ENCODE data around the gene PIANP. TPM values are rescaled to one million over a fixed set of nuclear protein-coding genes. Genes with fewer than 3 reads are reported as not detected.
A peak's percentile ranks its signal among the peaks of the same experiment; 100 is the strongest.

PIANP gene
- total RNA-seq, 2 experiments from 2014 or later: 0.17 to 0.44 TPM

DNA sequence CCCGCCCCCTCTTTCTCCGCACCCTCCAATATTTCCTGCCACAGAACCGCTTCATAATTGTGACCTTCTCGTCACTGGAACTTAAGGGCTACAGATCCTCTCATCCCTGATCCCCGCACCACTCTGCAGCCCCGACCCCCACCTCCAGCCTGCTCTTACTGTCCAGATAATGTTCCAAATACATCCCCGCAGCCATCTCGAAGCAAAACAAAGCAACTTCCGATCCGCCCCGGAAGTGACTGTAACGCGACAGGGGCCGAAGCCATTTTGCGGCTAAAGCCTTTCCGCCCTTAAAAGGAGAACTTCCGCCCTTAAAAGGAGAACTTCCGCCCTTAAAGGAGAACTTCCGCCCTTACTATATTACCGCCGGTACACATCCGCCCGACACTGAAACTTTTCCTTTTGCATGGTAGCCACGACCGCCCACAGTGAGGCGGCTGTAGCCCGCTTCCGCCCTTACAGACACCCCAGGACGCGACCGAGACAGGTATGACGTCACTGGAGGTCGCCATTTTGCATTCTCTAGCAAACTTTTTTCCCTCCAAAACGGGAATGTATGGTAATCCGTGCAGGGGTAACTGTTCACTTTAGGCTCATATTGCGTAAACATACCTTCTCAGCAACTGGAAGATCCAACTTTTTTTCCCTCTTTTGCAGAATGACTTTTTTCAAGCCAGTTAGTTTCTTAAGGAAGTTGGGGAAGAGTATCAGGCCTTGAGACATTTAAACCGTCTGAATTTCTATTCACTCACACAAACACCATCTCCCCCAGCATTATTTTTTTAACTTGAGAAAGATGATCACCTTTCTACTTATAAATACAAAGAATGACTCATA lies 37.5 kb downstream of the PIANP start, which contains the start of gene ING4:
TSS of gene ING4 (minus strand) at position 214 of the 837 bp plus-strand sequence. CDS start at position 196, 18 bp downstream.
- Mint-ChIP-seq H3K27me3 (no peaks in the 10 kb centered on the region), H3K4me3 (peak within 1 kb of the TSS; percentile 91), H3K36me3 (peaks cover 12% of the 10 kb centered on the region), H3K4me1 (ENCODE audit: low read depth) (peaks cover 22% of the 10 kb centered on the region), H3K9me3 (no peaks in the 10 kb centered on the region), H3K27ac (peak within 1 kb of the TSS; percentile 83)
- peak; percentile 98 for DNase-seq
- ChIA-PET POLR2A (no interaction called here), CTCF (interaction anchor here (0.6 to 1.8 kb wide), 2 partner anchors 26 to 117 kb away, joined by 3 to 7 read pairs; partner anchors contain the start of gene ZNF384)
- intact Hi-C loops (cut with micrococcal nuclease): loop anchor here (1.0 to 2.0 kb wide), 6 partner anchors 26 to 189 kb away; partner anchors contain the start of genes COPS7A, MRPL51, USP5 and ZNF384

DNA sequence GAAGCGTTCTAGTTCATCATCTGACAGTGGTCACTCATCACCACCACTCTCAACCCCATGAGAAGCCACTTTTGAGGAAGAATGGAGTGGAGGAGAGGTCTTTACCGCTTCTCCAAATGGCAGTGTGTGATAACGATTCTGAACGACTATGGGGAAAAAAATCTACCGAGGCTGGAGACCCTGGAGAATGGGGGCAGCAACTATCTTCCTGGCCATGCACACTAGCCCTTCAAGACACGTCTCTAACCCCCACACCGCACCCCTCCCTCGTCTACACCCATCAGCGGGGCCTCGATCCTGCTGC lies 38.1 kb downstream of the PIANP start:
- Mint-ChIP-seq H3K4me3 (peak overlapping the region; percentile 91), H3K36me3 (peaks cover 6% of the 10 kb centered on the region), H3K27me3 (no peaks in the 10 kb centered on the region), H3K27ac (peak overlapping the region; percentile 83), H3K4me1 (ENCODE audit: low read depth) (peaks cover 22% of the 10 kb centered on the region), H3K9me3 (no peaks in the 10 kb centered on the region)
- intact Hi-C loops (cut with micrococcal nuclease): loop anchor here (2.0 kb wide), 1 partner anchor 30 kb away; no protein-coding TSS in a partner anchor
- DNase-seq: no peak
- POLR2A ChIA-PET: no interaction called here
- CTCF ChIA-PET: no interaction called here

DNA sequence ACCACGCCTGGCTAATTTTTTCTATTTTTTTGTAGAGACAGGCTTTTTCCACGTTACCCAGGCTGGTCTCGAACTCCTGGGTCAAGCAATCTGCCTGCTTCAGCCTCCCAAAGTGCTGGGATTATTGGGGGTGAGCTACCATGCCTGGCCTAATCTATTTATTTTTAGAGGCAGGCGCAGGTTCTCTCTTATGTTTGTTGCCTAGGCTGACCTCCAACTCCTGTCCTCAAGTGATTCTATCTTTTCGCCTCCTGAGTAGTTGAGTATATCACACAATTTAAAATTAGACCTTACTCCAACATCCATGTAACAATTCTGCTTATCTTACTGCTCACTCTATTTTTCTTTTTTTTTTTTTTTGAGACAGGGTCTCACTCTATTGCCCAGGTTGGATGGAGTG lies 46.6 kb downstream of the PIANP start:
- no peak overlapping the region for H3K27ac Mint-ChIP-seq
- H3K4me1 Mint-ChIP-seq (ENCODE audit: low read depth): peaks cover 4% of the 10 kb centered on the region
- CTCF ChIA-PET: no interaction called here
- no peaks in the 10 kb centered on the region for H3K27me3 Mint-ChIP-seq
- DNase-seq: no peak
- peaks cover 23% of the 10 kb centered on the region for H3K36me3 Mint-ChIP-seq
- no peaks in the 10 kb centered on the region for H3K9me3 Mint-ChIP-seq
- intact Hi-C loops (cut with micrococcal nuclease): no loop called here
- POLR2A ChIA-PET: no interaction called here
- H3K4me3 Mint-ChIP-seq: no peak overlapping the region

DNA sequence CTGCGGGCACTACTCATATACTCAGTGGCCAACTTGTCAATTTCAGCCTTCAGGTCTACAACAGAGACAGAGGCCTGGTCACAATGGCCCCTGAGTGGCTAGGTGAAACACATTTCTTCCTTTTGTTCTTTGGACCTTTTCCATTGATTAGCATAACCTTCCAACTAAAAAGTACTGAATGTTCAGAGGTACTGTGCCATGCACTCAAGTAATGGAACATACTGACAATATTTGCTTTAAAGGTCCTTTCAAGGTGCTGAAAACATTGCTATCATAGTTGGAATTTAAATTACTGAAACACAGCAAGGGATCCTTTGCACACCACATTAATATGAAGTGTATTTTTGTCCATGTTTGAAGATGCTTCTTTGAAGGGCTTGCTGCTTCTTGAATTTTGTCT lies 47.3 kb downstream of the PIANP start:
- Mint-ChIP-seq H3K4me1 (ENCODE audit: low read depth) (no peaks in the 10 kb centered on the region), H3K4me3 (no peak overlapping the region), H3K27me3 (no peaks in the 10 kb centered on the region), H3K36me3 (peaks cover 24% of the 10 kb centered on the region), H3K27ac (no peak overlapping the region), H3K9me3 (no peaks in the 10 kb centered on the region)
- ChIA-PET CTCF (interaction anchor here (0.6 kb wide), 1 partner anchor 183 kb away, joined by 3 read pairs; no protein-coding TSS in a partner anchor), POLR2A (no interaction called here)
- no peak for DNase-seq
- intact Hi-C loops (cut with micrococcal nuclease): no loop called here

DNA sequence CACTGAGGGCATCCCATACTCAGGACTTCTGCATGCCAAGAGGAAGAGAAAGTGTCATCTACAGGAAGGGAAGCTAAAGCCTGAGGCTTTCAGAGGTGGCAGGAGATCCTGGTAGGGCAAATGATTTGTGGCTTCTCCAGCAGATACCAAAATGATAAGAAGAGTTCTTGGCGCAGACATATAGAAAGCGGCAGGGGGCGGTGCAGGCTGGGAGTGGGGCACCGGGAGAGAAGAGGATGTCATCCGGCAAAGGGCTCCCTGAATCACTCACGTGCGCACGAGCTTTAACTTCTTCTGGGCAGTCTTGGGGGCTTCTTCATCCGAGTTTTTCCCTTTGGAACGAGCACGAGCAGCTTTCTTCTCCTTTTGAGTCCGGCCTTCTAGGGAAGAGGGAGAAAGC lies 48.2 kb downstream of the PIANP start:
- Mint-ChIP-seq H3K4me3 (no peak overlapping the region), H3K4me1 (ENCODE audit: low read depth) (no peaks in the 10 kb centered on the region), H3K36me3 (peaks cover 30% of the 10 kb centered on the region), H3K27me3 (no peaks in the 10 kb centered on the region), H3K9me3 (no peaks in the 10 kb centered on the region), H3K27ac (no peak overlapping the region)
- DNase-seq: no peak
- POLR2A ChIA-PET: no interaction called here
- intact Hi-C loops (cut with micrococcal nuclease): no loop called here
- CTCF ChIA-PET: interaction anchor here (0.6 to 1.3 kb wide), 2 partner anchors 27 to 184 kb away, joined by 3 read pairs; no protein-coding TSS in a partner anchor

DNA sequence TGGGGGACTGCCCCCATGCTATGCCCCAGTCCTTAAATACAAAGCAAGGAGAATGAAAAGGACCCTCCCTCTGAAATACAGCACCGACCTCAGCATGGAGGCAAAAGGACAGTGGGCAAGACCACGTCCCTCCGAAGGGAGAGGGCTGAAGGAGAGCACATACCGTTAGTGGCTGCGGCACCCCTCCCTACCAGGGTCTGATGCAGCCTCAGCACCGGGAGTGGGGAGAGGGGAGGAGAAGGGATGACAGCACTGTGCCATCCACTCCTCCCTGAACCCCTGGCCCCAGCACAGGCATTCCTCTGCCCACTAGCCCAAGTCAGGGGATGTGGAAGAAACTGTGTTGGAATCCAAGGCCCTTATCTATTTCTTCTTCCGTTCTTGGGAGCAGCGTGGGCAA lies 49.8 kb downstream of the PIANP start:
- ChIA-PET POLR2A (no interaction called here), CTCF (no interaction called here)
- Mint-ChIP-seq H3K27me3 (no peaks in the 10 kb centered on the region), H3K27ac (no peak overlapping the region), H3K4me3 (no peak overlapping the region), H3K9me3 (no peaks in the 10 kb centered on the region), H3K36me3 (peaks cover 34% of the 10 kb centered on the region), H3K4me1 (ENCODE audit: low read depth) (peaks cover 5% of the 10 kb centered on the region)
- no peak for DNase-seq
- intact Hi-C loops (cut with micrococcal nuclease): no loop called here

DNA sequence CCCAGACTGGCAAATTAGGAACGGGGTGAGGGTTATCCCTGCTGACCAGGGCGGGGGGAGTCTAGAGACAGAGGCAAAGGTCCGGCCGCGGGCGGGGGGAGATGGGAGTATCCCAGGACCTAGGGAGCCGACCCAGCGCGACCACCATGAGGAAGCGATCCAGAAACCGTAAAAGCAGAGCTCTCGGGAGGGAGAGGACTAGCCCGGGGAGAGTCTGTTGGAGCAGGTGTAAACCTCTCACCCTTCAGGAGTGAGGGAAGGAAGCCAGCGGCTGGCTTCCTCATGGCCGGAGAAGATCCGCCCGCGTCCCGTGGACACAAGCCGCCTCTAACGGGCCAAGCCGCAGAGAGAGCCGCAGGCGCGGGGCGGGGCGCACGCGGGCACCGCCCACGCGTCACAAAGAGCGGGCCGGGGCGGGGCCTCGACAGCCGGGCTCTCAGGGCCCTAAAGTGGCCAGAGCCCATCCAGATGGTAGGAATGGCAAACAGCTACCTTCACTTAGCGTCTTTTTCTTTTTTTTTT lies 53.5 kb downstream of the PIANP start, which contains the start of gene ACRBP:
TSS of gene ACRBP (minus strand) at position 350 of the 522 bp plus-strand sequence. CDS start at position 284, 66 bp downstream.
- H3K27ac Mint-ChIP-seq: no peak within 1 kb of the TSS
- H3K9me3 Mint-ChIP-seq: peaks cover 18% of the 10 kb centered on the region
- ChIA-PET POLR2A (no interaction called here), CTCF (interaction anchor here (0.9 kb wide), 1 partner anchor 226 kb away, joined by 3 read pairs; the partner anchor contains the start of gene SPSB2)
- H3K27me3 Mint-ChIP-seq: no peaks in the 10 kb centered on the region
- DNase-seq: peak; percentile 53
- intact Hi-C loops (cut with micrococcal nuclease): no loop called here
- peaks cover 38% of the 10 kb centered on the region for H3K36me3 Mint-ChIP-seq
- H3K4me1 Mint-ChIP-seq (ENCODE audit: low read depth): peaks cover 5% of the 10 kb centered on the region
- peak within 1 kb of the TSS; percentile 56 for H3K4me3 Mint-ChIP-seq

DNA sequence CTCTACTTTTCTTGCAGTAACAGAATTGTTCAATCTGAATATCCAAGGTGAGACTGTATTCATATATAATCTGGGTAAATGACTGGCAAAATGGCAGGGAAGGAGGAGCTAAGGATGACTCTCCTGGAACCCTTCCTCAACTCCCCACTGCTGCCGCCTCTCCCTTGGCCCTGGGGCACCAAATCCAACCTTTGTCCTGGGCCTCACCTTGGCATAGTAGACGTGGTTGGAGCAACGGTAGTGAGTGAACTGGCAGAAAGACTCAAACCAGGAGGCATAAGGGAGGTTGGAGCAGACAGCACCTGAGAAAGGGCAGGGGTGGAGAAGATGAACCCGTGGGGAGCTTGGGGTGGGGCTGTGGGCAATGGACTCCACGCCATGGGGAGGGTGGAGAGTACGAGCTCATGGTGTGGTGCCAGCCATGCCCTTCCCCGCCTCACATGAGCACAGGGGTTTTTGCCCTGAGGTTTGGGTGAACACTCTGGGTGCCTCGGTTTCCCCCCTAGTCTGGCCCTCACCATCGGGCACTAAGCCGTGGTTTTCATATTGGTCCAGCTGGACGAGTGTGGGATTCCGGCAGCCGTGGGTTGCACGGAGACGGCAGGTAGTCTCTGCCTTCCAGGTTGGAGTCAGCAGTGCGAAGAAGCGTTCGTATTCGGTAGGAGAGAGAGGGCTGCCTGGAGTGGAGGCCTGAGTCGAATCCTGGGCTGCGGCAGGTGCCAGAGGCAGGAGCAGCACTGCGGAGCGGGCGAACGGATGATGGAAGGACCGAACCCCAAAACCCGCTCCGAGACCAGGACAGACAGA lies 54.1 kb downstream of the PIANP start:
- ChIA-PET CTCF (no interaction called here), POLR2A (no interaction called here)
- Mint-ChIP-seq H3K27ac (no peak overlapping the region), H3K27me3 (no peaks in the 10 kb centered on the region), H3K4me1 (ENCODE audit: low read depth) (peaks cover 5% of the 10 kb centered on the region), H3K4me3 (peak overlapping the region; percentile 56), H3K9me3 (peaks cover 18% of the 10 kb centered on the region), H3K36me3 (peaks cover 35% of the 10 kb centered on the region)
- intact Hi-C loops (cut with micrococcal nuclease): no loop called here
- no peak for DNase-seq

DNA sequence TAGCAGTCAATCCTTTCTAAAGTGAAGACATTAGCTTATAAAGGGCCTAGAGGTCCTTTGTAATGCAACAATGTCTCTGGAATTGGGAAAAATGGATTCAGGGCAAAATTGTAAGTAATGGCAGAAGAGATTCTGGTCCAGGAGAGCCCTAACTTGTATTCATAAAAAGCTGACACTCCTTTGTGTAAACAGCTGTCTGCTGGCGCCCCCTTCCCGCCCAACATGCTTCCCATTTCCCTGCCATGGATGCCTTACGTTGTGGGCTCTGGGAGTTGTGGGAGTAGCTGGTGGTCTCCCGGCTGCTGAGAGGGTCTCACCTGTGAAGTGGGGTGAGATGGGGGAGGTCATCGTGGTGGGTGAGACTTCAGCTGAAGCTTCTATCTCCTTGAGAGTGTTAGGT lies 55.7 kb downstream of the PIANP start:
- CTCF ChIA-PET: interaction anchor here (1.2 kb wide), 1 partner anchor 30 kb away, joined by 3 read pairs; no protein-coding TSS in a partner anchor
- Mint-ChIP-seq H3K9me3 (peaks cover 18% of the 10 kb centered on the region), H3K27ac (no peak overlapping the region), H3K4me1 (ENCODE audit: low read depth) (peaks cover 5% of the 10 kb centered on the region), H3K36me3 (peaks cover 28% of the 10 kb centered on the region), H3K27me3 (no peaks in the 10 kb centered on the region), H3K4me3 (no peak overlapping the region)
- POLR2A ChIA-PET: no interaction called here
- no peak for DNase-seq
- intact Hi-C loops (cut with micrococcal nuclease): no loop called here

DNA sequence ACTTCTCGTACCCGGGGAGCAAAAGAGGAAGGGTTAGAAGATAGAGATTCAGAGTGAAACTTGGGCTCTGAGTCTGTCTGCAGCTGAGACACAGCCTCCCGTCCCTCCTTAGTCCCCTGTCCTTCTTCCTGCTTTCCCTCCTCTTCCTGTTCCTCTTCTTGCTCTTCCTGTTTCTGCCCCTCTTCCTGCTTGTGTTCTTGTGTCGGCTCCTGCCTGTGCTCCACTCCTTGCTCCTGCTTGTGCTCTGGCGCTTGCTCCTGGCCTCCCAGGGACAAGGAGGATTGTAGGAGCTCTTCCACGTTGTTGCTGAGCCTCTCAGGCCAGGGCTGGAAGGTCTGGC lies 56.4 kb downstream of the PIANP start:
- Mint-ChIP-seq H3K4me3 (no peak overlapping the region), H3K4me1 (ENCODE audit: low read depth) (peaks cover 5% of the 10 kb centered on the region), H3K9me3 (peaks cover 18% of the 10 kb centered on the region), H3K36me3 (peaks cover 28% of the 10 kb centered on the region), H3K27me3 (no peaks in the 10 kb centered on the region), H3K27ac (no peak overlapping the region)
- ChIA-PET POLR2A (interaction anchor here (0.5 kb wide), 1 partner anchor 17 kb away, joined by 5 read pairs; no protein-coding TSS in a partner anchor), CTCF (interaction anchor here (1.2 kb wide), 1 partner anchor 30 kb away, joined by 3 read pairs; no protein-coding TSS in a partner anchor)
- intact Hi-C loops (cut with micrococcal nuclease): no loop called here
- no peak for DNase-seq
